ENCODE measurements around the gene TOMM5. TPM values are rescaled to one million over a fixed set of nuclear protein-coding genes. Genes with fewer than 3 reads are reported as not detected.

Gene TOMM5
- total RNA-seq, 1 donor from 2014 or later: 64.5 TPM

DNA sequence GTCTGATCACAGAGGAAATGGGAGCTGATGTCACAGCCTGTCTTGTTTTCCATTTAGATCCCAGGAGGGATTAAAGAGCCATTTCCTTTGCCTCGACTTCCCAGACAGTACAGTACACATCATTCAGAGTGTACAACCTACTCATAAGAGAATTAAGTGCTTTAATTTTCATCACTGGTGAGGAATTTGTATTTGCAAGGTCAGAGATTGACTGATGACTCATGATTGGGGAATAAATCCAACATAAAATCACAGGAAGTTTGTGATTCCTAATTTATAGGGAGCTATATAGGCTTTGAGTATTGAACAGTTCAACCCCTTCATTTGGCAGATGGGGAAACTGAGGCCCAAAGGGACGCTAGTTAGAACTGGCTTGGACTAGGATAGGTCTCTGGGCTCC is 4.1 kb upstream of the TOMM5 start:
- no peak for DNase-seq (ENCODE audit: low spot score in 2 of 2)
- Histone ChIP-seq H3K36me3 (no peaks in the 10 kb centered on the region), H3K27me3 (no peaks in the 10 kb centered on the region), H3K27ac (no peak overlapping the region), H3K9me3 (no peaks in the 10 kb centered on the region), H3K4me3 (no peak overlapping the region), H3K4me1 (peaks cover 0 to 3% of the 10 kb centered on the region in 2 donors)
- intact Hi-C loops (cut with DNase I): loop anchor here (10.0 kb wide), 1 partner anchor 188 kb away; the partner anchor contains the start of gene EXOSC3
- TF ChIP-seq, protein P1, sequence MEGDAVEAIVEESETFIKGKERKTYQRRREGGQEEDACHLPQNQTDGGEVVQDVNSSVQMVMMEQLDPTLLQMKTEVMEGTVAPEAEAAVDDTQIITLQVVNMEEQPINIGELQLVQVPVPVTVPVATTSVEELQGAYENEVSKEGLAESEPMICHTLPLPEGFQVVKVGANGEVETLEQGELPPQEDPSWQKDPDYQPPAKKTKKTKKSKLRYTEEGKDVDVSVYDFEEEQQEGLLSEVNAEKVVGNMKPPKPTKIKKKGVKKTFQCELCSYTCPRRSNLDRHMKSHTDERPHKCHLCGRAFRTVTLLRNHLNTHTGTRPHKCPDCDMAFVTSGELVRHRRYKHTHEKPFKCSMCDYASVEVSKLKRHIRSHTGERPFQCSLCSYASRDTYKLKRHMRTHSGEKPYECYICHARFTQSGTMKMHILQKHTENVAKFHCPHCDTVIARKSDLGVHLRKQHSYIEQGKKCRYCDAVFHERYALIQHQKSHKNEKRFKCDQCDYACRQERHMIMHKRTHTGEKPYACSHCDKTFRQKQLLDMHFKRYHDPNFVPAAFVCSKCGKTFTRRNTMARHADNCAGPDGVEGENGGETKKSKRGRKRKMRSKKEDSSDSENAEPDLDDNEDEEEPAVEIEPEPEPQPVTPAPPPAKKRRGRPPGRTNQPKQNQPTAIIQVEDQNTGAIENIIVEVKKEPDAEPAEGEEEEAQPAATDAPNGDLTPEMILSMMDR (IDR thresholded peaks at IDR 0.05): no peak

DNA sequence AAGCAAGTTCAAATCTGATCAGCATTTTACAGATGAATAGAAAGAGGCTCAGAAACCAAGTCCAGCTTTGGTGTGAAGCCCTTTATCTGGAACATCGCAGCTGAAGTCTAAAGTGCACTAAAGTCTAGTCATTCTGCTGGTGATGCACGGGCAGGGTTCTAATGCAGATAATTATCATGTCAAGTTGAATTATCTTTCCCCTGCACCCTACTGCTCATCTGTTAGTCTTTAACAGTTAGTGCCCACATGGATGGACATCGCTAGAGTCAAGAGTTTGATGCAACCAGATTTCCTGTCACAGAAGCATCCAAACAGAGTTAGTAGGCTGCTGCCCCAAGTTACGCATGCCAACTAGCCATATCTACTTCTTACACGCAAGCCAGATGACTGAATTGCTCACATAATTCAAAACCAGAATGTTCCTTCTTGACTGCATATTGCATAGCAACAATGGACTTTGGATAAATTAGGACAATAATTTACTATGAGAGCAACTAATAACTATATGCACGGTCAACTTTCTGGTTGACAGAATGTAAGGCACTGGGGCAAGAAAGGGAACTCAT is 1.6 kb upstream of the TOMM5 start:
- TF ChIP-seq, protein P1 (IDR thresholded peaks at IDR 0.05): no peak
- intact Hi-C loops (cut with DNase I): loop anchor here (2.0 to 10.0 kb wide), 4 partner anchors 17 to 308 kb away; partner anchors contain the start of genes EXOSC3, FBXO10, POLR1E and SLC25A51
- Histone ChIP-seq H3K4me1 (peaks cover 5 to 9% of the 10 kb centered on the region in 2 donors), H3K27ac (no peak overlapping the region), H3K27me3 (no peaks in the 10 kb centered on the region), H3K9me3 (no peaks in the 10 kb centered on the region), H3K4me3 (peak overlapping the region in 1 of 2 donors; percentile 48), H3K36me3 (peaks cover 0 to under 1% of the 10 kb centered on the region in 2 donors)
- no peak for DNase-seq (ENCODE audit: low spot score in 2 of 2)

DNA sequence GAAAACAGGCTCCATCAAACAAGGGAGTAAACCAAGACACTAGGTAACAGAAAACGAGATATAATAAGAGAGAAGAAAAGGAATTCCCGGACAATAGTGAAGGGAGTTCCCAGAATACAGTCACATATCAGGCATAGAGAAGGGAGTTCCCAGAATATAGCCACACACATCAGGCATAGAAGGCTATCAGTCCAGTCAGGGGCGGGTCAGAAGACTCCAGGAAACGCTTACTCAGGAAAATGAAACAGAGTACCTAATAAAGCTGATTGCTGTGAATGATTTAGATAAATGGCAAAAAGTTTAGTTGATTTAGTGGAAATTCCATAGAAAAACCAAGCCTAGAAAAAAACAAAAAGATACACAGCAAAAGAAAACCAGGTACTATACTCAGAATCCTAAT is 4.9 kb downstream of the TOMM5 start:
- Histone ChIP-seq H3K9me3 (no peaks in the 10 kb centered on the region), H3K27me3 (no peaks in the 10 kb centered on the region), H3K4me1 (peaks cover 5 to 9% of the 10 kb centered on the region in 2 donors), H3K4me3 (no peak overlapping the region), H3K36me3 (peaks cover 39 to 45% of the 10 kb centered on the region in 2 donors), H3K27ac (no peak overlapping the region)
- TF ChIP-seq, protein P1 (IDR thresholded peaks at IDR 0.05): no peak
- no peak for DNase-seq (ENCODE audit: low spot score in 2 of 2)
- intact Hi-C loops (cut with DNase I): no loop called here

DNA sequence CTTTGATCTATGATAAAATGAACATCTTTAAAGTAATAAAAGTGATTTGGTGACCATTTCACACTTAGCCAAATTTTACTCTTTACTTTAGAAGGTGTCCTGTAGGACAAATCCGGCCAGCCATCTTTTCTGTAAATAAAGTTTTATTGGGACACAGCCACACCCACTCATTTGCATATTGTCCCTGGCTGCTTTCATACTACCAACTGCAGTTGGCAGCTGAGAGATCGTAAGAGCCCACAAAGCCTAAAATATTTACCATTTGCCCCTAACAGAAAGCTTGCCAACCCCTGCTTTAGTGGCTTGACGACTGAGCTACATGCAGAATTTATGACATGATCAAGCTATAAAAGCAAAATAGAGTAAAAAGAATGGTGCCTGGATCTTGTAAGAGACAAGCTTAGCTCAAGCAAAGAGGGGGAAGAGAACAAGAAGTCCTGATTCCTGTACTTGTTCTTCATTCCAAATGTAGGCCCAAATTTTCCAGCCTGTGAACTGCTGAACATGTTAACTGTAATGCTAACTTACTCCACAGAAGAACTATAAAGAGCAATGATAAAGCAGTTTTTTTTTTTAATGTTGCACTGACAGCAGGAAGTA is 8.8 kb downstream of the TOMM5 start:
- no peak for DNase-seq (ENCODE audit: low spot score in 2 of 2)
- peaks cover 35 to 45% of the 10 kb centered on the region in 2 donors for H3K36me3 ChIP-seq

DNA sequence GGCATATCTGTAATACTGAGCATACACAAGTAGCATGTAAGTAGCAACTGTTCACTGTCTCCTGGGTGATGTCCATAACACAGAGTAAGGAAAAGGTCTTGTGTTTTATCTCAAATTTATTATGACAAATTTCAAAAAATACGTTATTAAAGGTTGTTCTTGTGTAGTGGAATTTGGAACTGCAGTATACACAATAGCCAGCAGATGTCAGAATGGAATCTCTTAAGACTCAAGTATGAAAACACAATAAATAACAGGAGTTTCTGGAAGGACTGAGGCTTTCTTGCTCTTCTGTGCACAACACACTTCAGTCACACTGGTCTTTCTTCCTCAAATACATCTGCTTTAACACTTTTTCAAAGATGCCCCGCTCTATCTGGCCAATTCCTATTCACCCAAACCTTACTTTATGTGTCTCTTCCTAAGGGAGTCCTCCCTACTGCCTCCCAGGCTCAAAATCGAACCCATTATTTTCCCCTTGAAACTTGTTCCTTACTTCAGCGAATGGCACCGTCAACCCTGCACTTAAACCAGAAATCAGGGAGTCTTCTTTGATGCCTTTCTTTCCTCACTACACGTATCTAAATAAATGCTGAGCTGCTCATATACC is 9.7 kb downstream of the TOMM5 start:
- no peak for DNase-seq (ENCODE audit: low spot score in 2 of 2)
- intact Hi-C loops (cut with DNase I): no loop called here
- Histone ChIP-seq H3K4me1 (no peaks in the 10 kb centered on the region), H3K27me3 (no peaks in the 10 kb centered on the region), H3K9me3 (no peaks in the 10 kb centered on the region), H3K4me3 (no peak overlapping the region), H3K36me3 (peaks cover 27 to 37% of the 10 kb centered on the region in 2 donors), H3K27ac (no peak overlapping the region)
- TF ChIP-seq, protein P1 (IDR thresholded peaks at IDR 0.05): peak; percentile 46 to 66 (median 48)

More for the DNA sequence above, 8.8 kb downstream of the TOMM5 start:
- H3K27ac ChIP-seq: no peak overlapping the region
- intact Hi-C loops (cut with DNase I): no loop called here
- H3K9me3 ChIP-seq: no peaks in the 10 kb centered on the region
- no peaks in the 10 kb centered on the region for H3K4me1 ChIP-seq
- H3K27me3 ChIP-seq: no peaks in the 10 kb centered on the region
- H3K4me3 ChIP-seq: no peak overlapping the region
- TF ChIP-seq, protein P1 (IDR thresholded peaks at IDR 0.05): no peak
